Measurements from ENCODE around the gene GLIS1. TPM values are rescaled to one million over a fixed set of nuclear protein-coding genes. Genes with fewer than 3 reads are reported as not detected.

The GLIS1 gene
- total and polyA plus RNA-seq, 2 of the 8 experiments (the other 6 are each of a cell fraction or from before 2014, with no cell fraction given), result 0.15 to 0.22 TPM

DNA sequence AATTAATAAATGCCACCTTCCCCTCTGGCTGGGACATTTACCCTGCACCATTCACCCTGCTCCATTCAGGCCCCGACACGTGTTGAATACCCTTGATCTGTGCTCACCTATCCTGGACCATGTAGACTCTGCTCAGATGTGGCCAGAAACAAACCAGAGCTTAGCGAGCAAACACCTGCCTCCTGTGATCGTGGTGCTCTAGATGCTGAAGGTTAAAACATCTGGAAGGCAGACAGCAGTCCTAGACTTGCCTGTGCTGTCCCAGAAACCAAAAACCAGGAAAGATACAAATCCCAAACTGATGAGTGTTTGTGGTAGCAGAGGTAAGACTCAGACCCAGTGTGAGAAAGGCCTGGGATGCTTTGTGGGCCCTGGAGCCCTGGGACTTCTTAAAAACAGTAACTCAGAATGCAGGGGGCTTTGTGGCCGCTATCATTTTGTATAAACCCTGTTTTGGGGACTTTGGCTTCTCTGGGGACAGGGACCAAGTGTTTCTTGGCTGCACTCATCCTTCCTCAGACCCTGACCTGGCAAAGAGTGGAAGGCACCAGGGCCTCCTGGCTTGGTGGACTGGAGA is 180.1 kb downstream of the GLIS1 start:
- no peaks in the 10 kb centered on the region for H3K36me3 ChIP-seq (ENCODE audit: control insufficient read depth in 2 of 4, insufficient read depth in 4 of 4, low read length in 3 of 4)
- POLR2A ChIA-PET (ENCODE audit: partially characterized antibody), result interaction anchor here (0.8 kb wide), 1 partner anchor 21 kb away, joined by 3 read pairs; no protein-coding TSS in a partner anchor

More for the DNA sequence above, 180.1 kb downstream of the GLIS1 start:
- H3K14ac ChIP-seq (ENCODE audit: insufficient read length), result no peak overlapping the region
- FAIRE-seq, result no peak
- no peak overlapping the region for H4K91ac ChIP-seq (replicated peaks; ENCODE audit: insufficient read length, low read length)
- H3K56ac ChIP-seq (replicated peaks; ENCODE audit: insufficient read length, low read depth, low read length), result no peak overlapping the region
- H3K4me1 ChIP-seq (replicated peaks in 1 of 4; ENCODE audit: control insufficient read depth in 3 of 4, insufficient read depth in 4 of 4, low read length in 3 of 4), result peaks cover 0 to 2% (median 1%) of the 10 kb centered on the region in 4 experiments; a peak in 3 of 7 replicates
- CTCF ChIA-PET (ENCODE audit: partially characterized antibody), result interaction anchor here (1.2 to 3.6 kb wide), 3 partner anchors 18 to 85 kb away, joined by 3 to 9 read pairs (median 5); no protein-coding TSS in a partner anchor
- H3K27me3 ChIP-seq (replicated peaks in 1 of 4; ENCODE audit: control insufficient read depth in 3 of 4, extremely low read depth in 1 of 4, insufficient read depth in 3 of 4, low read length in 3 of 4), result peaks cover 0 to 6% (median 2%) of the 10 kb centered on the region in 4 experiments; a peak in 3 of 7 replicates
- H4K8ac ChIP-seq (ENCODE audit: extremely low read depth, insufficient read depth, low read length), result no peak overlapping the region
- H3K27ac ChIP-seq (ENCODE audit: low read depth, low read length), result no peak overlapping the region
- no peak overlapping the region for H2BK5ac ChIP-seq (ENCODE audit: low read depth, low read length)
- H3K4me2 ChIP-seq (ENCODE audit: insufficient read depth in 1 of 2, low read depth in 2 of 2, low read length in 2 of 2), result no peak overlapping the region
- H3K79me1 ChIP-seq (ENCODE audit: low read depth, low read length), result 0 out of 2 replicates have a peak, but pooled peaks cover 2% of the 10 kb centered on the region
- no peak overlapping the region for H3K9ac ChIP-seq (replicated peaks in 1 of 4; ENCODE audit: extremely low read depth in 1 of 4, low read depth in 3 of 4, low read length in 3 of 4)
- H3K23ac ChIP-seq (ENCODE audit: insufficient read length), result no peak overlapping the region
- H4K5ac ChIP-seq (ENCODE audit: insufficient read length, low read depth, low read length), result no peak overlapping the region
- no peaks in the 10 kb centered on the region for H3K23me2 ChIP-seq (ENCODE audit: low read depth, low read length)
- no peak overlapping the region for H2BK12ac ChIP-seq (ENCODE audit: low read depth, low read length)
- no peaks in the 10 kb centered on the region for H3K79me2 ChIP-seq (ENCODE audit: control insufficient read depth in 1 of 2, insufficient read depth in 2 of 2, low read length in 2 of 2)
- no peak overlapping the region for H2BK15ac ChIP-seq (ENCODE audit: low read length)
- H3K4me3 ChIP-seq (ENCODE audit: extremely low read depth in 1 of 4, insufficient read depth in 2 of 4, low read depth in 3 of 4, low read length in 4 of 4), result no peak overlapping the region
- H4K20me1 ChIP-seq (replicated peaks in 1 of 2; ENCODE audit: control insufficient read depth in 1 of 2, insufficient read depth in 2 of 2, low read length in 2 of 2), result peaks cover 0 to 4% of the 10 kb centered on the region in 2 experiments
- H3K18ac ChIP-seq (ENCODE audit: extremely low read depth, low read length), result no peak overlapping the region
- H2BK20ac ChIP-seq (ENCODE audit: low read length), result no peak overlapping the region; the same call in 1 of the 2 replicates
- H2AFZ ChIP-seq (ENCODE audit: low read length), result no peak overlapping the region
- H3K9me3 ChIP-seq (ENCODE audit: insufficient read depth in 2 of 2, low read depth in 1 of 2, low read length in 1 of 2), result no peaks in the 10 kb centered on the region
- no peak overlapping the region for H2AK5ac ChIP-seq (ENCODE audit: low read depth, low read length)
- H2BK120ac ChIP-seq (replicated peaks; ENCODE audit: low read depth, low read length), result no peak overlapping the region
- DNase-seq (ENCODE audit: low read depth in 1 of 2, low spot score in 2 of 2), result no peak
- WGBS, 2 experiments (ENCODE audit: extremely low coverage in 1 of 2, insufficient coverage in 1 of 2, insufficient read length in 1 of 2, insufficient replicate concordance in 2 of 2, low coverage in 1 of 2, low lambda C conversion rate in 2 of 2, missing lambda C conversion rate in 1 of 2), result 85% methylated on average over 5 of the region's 5 CpGs; no CpG with 5 or more reads in 1 of the 2 experiments
- no peak overlapping the region for H3K4ac ChIP-seq (replicated peaks; ENCODE audit: insufficient read length, low read depth, low read length)
- no peak for TF ChIP-seq SUZ12 (IDR thresholded peaks at IDR 0.05; ENCODE audit: low read length)
- TF ChIP-seq TCF12 (IDR thresholded peaks at IDR 0.05; ENCODE audit: low read depth, low read length), result no peak
- TF ChIP-seq, protein P1, sequence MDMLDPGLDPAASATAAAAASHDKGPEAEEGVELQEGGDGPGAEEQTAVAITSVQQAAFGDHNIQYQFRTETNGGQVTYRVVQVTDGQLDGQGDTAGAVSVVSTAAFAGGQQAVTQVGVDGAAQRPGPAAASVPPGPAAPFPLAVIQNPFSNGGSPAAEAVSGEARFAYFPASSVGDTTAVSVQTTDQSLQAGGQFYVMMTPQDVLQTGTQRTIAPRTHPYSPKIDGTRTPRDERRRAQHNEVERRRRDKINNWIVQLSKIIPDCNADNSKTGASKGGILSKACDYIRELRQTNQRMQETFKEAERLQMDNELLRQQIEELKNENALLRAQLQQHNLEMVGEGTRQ (IDR thresholded peaks at IDR 0.05; ENCODE audit: low read length), result no peak
- no peak for TF ChIP-seq SIN3A (conservative IDR thresholded peaks at IDR 0.05 in 1 of 2, IDR thresholded peaks at IDR 0.05 in 1 of 2; ENCODE audit: low read depth in 1 of 2, low read length in 2 of 2)

All from H1 (cell line).